IMR-90 (cell line): ENCODE data around the gene DLG3. TPM values are rescaled to one million over a fixed set of nuclear protein-coding genes. Genes with fewer than 3 reads are reported as not detected.

Experiments used
- ATAC-seq: fragments of 200-7000 bp; cut with Tn5 transposase; 2 replicates; pipeline ENCODE4 v1.9.1; 2020; ENCODE audit warnings: low read depth, mild to moderate bottlenecking, moderate library complexity
- BruUV-seq: library from RNA; stranded (reverse); fragments of 400-500 nt; replicated peaks from 2 replicates; lab custom pipeline; 2021; lab: Mats Ljungman, UMichigan
- CTCF ChIA-PET: fragments of 300-600 bp; formaldehyde crosslinking; extraction: SDS; loops from one replicate; lab custom pipeline; 2021; ENCODE audit warnings: antibody characterized with exemption; lab: Yijun Ruan, JAX
- POLR2A ChIA-PET: fragments of 300-600 bp; sonication (Branson Sonifier 250); formaldehyde crosslinking; loops from one replicate; lab custom pipeline; 2022; ENCODE audit warnings: antibody characterized with exemption; ENCODE audit not compliant: unreplicated experiment; lab: Charles Lee
- DNase-seq: peaks from one replicate; pipeline ENCODE4 v3.0.0; 2013
- H2AFZ ChIP-seq: replicated peaks from 2 replicates; pipeline ENCODE3; 2013; ENCODE audit warnings: low read length, mild to moderate bottlenecking; ENCODE audit not compliant: poor library complexity
- H2AK5ac ChIP-seq: 2 replicates; pipeline ENCODE4 v1.6.1; 2013; ENCODE audit warnings: low read depth, low read length, inconsistent platforms
- H2AK9ac ChIP-seq: replicated peaks from 2 replicates; pipeline ENCODE3; 2013; ENCODE audit warnings: mild to moderate bottlenecking, low read depth, low read length, moderate library complexity; ENCODE audit not compliant: poor library complexity
- H2BK120ac ChIP-seq: 2 replicates; pipeline ENCODE4 v1.6.1; 2013; ENCODE audit warnings: low read depth, low read length, inconsistent platforms
- H2BK15ac ChIP-seq: 3 replicates; pipeline ENCODE4 v1.6.1; 2013; ENCODE audit warnings: low read depth, low read length, inconsistent platforms
- H2BK20ac ChIP-seq: 2 replicates; pipeline ENCODE4 v1.6.1; 2013; ENCODE audit warnings: low read depth, mild to moderate bottlenecking, inconsistent platforms, low read length, moderate library complexity
- H2BK5ac ChIP-seq: 2 replicates; pipeline ENCODE4 v1.6.1; 2013; ENCODE audit warnings: mild to moderate bottlenecking, low read depth, low read length, inconsistent platforms; ENCODE audit not compliant: poor library complexity, severe bottlenecking
- H3K14ac ChIP-seq: replicated peaks from 2 replicates; pipeline ENCODE4 v1.6.1; 2013; ENCODE audit warnings: low read depth, low read length, inconsistent platforms
- H3K18ac ChIP-seq: 2 replicates; pipeline ENCODE4 v1.6.1; 2013; ENCODE audit warnings: low read depth, low read length, control low read depth
- H3K23ac ChIP-seq: 2 replicates; pipeline ENCODE4 v1.6.1; 2013; ENCODE audit warnings: low read depth, low read length, inconsistent platforms
- H3K27ac ChIP-seq: 2 replicates; pipeline ENCODE4 v1.5.1; 2013; ENCODE audit warnings: mild to moderate bottlenecking, control low read depth, low read length; ENCODE audit not compliant: insufficient read depth
- H3K27me3 ChIP-seq: 2 replicates; pipeline ENCODE4 v1.6.1; 2013; ENCODE audit warnings: low read length; ENCODE audit not compliant: control insufficient read depth, insufficient read depth
- H3K36me3 ChIP-seq: 2 replicates; pipeline ENCODE4 v1.6.1; 2013; ENCODE audit warnings: low read length, mixed read lengths; ENCODE audit not compliant: control insufficient read depth, insufficient read depth
- H3K4ac ChIP-seq: 2 replicates; pipeline ENCODE4 v1.6.1; 2013; ENCODE audit warnings: low read depth, low read length, inconsistent platforms
- H3K4me1 ChIP-seq: 2 replicates; pipeline ENCODE4 v1.6.1; 2013; ENCODE audit warnings: low read length, mixed read lengths; ENCODE audit not compliant: control insufficient read depth, insufficient read depth
- H3K4me2 ChIP-seq: 2 replicates; pipeline ENCODE4 v1.6.1; 2013; ENCODE audit warnings: low read depth, mild to moderate bottlenecking, control low read depth, low read length, moderate library complexity
- H3K4me3 ChIP-seq: 2 replicates; pipeline ENCODE4 v1.5.1; 2013; ENCODE audit warnings: low read depth, mild to moderate bottlenecking, control low read depth, low read length, moderate library complexity; ENCODE audit not compliant: insufficient read depth
- H3K56ac ChIP-seq: 2 replicates; pipeline ENCODE4 v1.6.1; 2013; ENCODE audit warnings: low read length, inconsistent platforms; ENCODE audit not compliant: insufficient read depth; ENCODE audit errors: extremely low read depth
- H3K79me1 ChIP-seq, 2 experiments: 2 replicates each; pipeline ENCODE4 v1.6.1; 2013; ENCODE audit warnings: low read length in 2 of 2, inconsistent platforms in 1 of 2, low read depth in 1 of 2
- H3K9ac ChIP-seq: 2 replicates; pipeline ENCODE4 v1.6.1; 2013; ENCODE audit warnings: low read depth, low read length, control low read depth
- H3K9me1 ChIP-seq: 2 replicates; pipeline ENCODE4 v1.6.1; 2013; ENCODE audit warnings: low read length, inconsistent platforms; ENCODE audit not compliant: insufficient read depth
- H3K9me3 ChIP-seq: 2 replicates; pipeline ENCODE4 v1.6.1; 2013; ENCODE audit warnings: low read length; ENCODE audit not compliant: control insufficient read depth, insufficient read depth
- H4K20me1 ChIP-seq: 2 replicates; pipeline ENCODE4 v1.6.1; 2013; ENCODE audit warnings: low read length, inconsistent platforms; ENCODE audit not compliant: insufficient read depth
- H4K5ac ChIP-seq: 2 replicates; pipeline ENCODE4 v1.6.1; 2013; ENCODE audit warnings: mild to moderate bottlenecking, low read depth, low read length, control low read depth
- H4K8ac ChIP-seq, 2 experiments: 2 replicates each; pipeline ENCODE4 v1.6.1; 2013; ENCODE audit warnings: low read depth in 2 of 2, low read length in 2 of 2, control low read depth in 1 of 2, inconsistent platforms in 1 of 2
- H4K91ac ChIP-seq: 2 replicates; pipeline ENCODE4 v1.6.1; 2013; ENCODE audit warnings: low read depth, low read length, inconsistent platforms; ENCODE audit not compliant: insufficient read depth
- WGBS, 2 experiments: methylation state at CpG; one replicate each; pipeline versions ENCODE4 v1.1.5 to v1.1.7; 2013; ENCODE audit warnings: missing lambda C conversion rate in 2 of 2; ENCODE audit not compliant: insufficient read length in 1 of 2; ENCODE audit errors: extremely low coverage in 2 of 2; 5-methylcytosine and 5-hydroxymethylcytosine counted together
- dilution Hi-C: fragments of 300-500 bp; cut with HindIII; formaldehyde crosslinking; loops from one replicate; pipeline ENCODE4 v1.14.3; 2018; ENCODE audit warnings: low sequenced_read_pairs; ENCODE audit not compliant: unreplicated experiment
- in situ Hi-C: fragments of 300-500 bp; cut with MboI; formaldehyde crosslinking; loops from 3 replicates; pipeline ENCODE4 v1.14.3; 2019; ENCODE audit warnings: low sequenced_read_pairs, inconsistent platforms, mixed read lengths
- intact Hi-C: fragments of 100-400 bp; cut with micrococcal nuclease; formaldehyde crosslinking; loops from 2 replicates; pipeline ENCODE4 v1.10.0; 2022
- polyA plus RNA-seq, 3 experiments: library from polyadenylated mRNA; depleted of rRNA; stranded (reverse); fragments of >200 nt; gene quantifications; 2 replicates each; pipeline ENCODE4 v1.2.3, GENCODE V29; 2012; ENCODE audit warnings: low replicate concordance in 1 of 3
- total RNA-seq: library from RNA; depleted of rRNA; stranded (reverse); fragments of >200 nt; gene quantifications from 2 replicates; pipeline ENCODE4 v1.2.3, GENCODE V29; 2012
- TF ChIP-seq, protein P1 (sequence below): fragments of 150-350 bp; IDR thresholded peaks from 2 replicates; pipeline ENCODE4 v1.6.1; 2017; ENCODE audit warnings: mild to moderate bottlenecking, antibody characterized with exemption, low read length, low read depth

Gene DLG3
- total and polyA plus RNA-seq, 2 of the 4 experiments (the other 2 are of a cell fraction): 11.0 to 27.1 TPM

DNA sequence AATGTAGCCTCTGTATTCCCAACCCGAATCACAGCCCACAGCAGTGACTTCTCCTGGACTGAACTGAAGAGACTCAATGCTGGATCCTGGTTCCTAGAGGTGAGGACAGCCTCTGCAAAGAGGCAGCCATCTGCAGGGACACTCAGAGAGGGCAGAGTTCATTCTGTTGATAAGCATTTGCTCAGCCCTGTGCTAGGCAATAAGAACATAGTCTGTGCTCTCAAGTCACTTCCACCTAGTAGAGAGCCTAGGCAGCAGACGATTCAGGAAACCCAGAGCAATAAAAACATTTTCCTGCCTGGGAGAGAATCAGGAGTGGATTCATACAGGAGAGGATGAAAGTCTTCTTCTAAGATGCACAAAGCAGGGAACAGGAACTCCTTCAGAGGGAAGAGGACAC, 17.3 kb upstream of the DLG3 start:
- Histone ChIP-seq H2AK9ac (no peak overlapping the region), H2BK20ac (no peak overlapping the region), H3K9ac (no peak overlapping the region), H3K4me3 (no peak overlapping the region), H4K5ac (no peak overlapping the region), H3K27me3 (peaks cover 3% of the 10 kb centered on the region; the same call in 1 of the 2 replicates), H3K36me3 (no peaks in the 10 kb centered on the region), H3K79me1 (no peaks in the 10 kb centered on the region), H4K20me1 (no peaks in the 10 kb centered on the region), H3K27ac (no peak overlapping the region), H3K23ac (no peak overlapping the region), H3K4ac (no peak overlapping the region), H2BK120ac (no peak overlapping the region), H3K4me2 (no peak overlapping the region), H4K8ac (no peak overlapping the region), H2BK15ac (no peak overlapping the region), H3K9me3 (no peaks in the 10 kb centered on the region), H3K4me1 (no peaks in the 10 kb centered on the region), H2AFZ (no peak overlapping the region), H4K91ac (no peak overlapping the region), H2AK5ac (no peak overlapping the region), H3K9me1 (no peaks in the 10 kb centered on the region), H3K18ac (no peak overlapping the region), H3K56ac (no peak overlapping the region), H2BK5ac (no peak overlapping the region), H3K14ac (no peak overlapping the region)
- POLR2A ChIA-PET: no interaction called here
- in situ Hi-C loops: no loop called here
- dilution Hi-C loops: no loop called here
- intact Hi-C loops: no loop called here
- CTCF ChIA-PET: no interaction called here
- TF ChIP-seq, protein P1, sequence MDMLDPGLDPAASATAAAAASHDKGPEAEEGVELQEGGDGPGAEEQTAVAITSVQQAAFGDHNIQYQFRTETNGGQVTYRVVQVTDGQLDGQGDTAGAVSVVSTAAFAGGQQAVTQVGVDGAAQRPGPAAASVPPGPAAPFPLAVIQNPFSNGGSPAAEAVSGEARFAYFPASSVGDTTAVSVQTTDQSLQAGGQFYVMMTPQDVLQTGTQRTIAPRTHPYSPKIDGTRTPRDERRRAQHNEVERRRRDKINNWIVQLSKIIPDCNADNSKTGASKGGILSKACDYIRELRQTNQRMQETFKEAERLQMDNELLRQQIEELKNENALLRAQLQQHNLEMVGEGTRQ: no peak
- ATAC-seq: no peak
- DNase-seq: no peak
- WGBS, 2 experiments: 88% methylated on average over 1 of the region's 2 CpGs; no CpG with 5 or more reads in 1 of the 2 experiments
- BruUV-seq: no TSS peak
